DOHH2 (cell line): ENCODE measurements around the gene BMAL2.

Experiments used
- CTCF ChIP-seq: fragments of 200-600 bp; sonication (generic); IDR thresholded peaks from one replicate; pipeline ENCODE4 v1.5.1; 2014; ENCODE audit warnings: antibody characterized with exemption, mild to moderate bottlenecking, low read depth, low read length; ENCODE audit not compliant: poor library complexity, severe bottlenecking
- EZH2phosphoT487 ChIP-seq: fragments of 200-600 bp; sonication (generic); IDR thresholded peaks from 2 replicates; pipeline ENCODE4 v1.6.1; 2017; ENCODE audit warnings: borderline replicate concordance, mild to moderate bottlenecking, antibody characterized with exemption, low read length, moderate library complexity, mixed read lengths

- TF ChIP-seq CTCF, result no peak
- no peak for TF ChIP-seq EZH2phosphoT487
Observed at GRCh38 chr12:27331927-27332324, 710 bp upstream of the BMAL2 start.
